ENCODE data around the gene EMSY. TPM values are rescaled to one million over a fixed set of nuclear protein-coding genes. Genes with fewer than 3 reads are reported as not detected.

The EMSY gene
- total RNA-seq, 1 experiment from 2014 or later, result 29.3 TPM

DNA sequence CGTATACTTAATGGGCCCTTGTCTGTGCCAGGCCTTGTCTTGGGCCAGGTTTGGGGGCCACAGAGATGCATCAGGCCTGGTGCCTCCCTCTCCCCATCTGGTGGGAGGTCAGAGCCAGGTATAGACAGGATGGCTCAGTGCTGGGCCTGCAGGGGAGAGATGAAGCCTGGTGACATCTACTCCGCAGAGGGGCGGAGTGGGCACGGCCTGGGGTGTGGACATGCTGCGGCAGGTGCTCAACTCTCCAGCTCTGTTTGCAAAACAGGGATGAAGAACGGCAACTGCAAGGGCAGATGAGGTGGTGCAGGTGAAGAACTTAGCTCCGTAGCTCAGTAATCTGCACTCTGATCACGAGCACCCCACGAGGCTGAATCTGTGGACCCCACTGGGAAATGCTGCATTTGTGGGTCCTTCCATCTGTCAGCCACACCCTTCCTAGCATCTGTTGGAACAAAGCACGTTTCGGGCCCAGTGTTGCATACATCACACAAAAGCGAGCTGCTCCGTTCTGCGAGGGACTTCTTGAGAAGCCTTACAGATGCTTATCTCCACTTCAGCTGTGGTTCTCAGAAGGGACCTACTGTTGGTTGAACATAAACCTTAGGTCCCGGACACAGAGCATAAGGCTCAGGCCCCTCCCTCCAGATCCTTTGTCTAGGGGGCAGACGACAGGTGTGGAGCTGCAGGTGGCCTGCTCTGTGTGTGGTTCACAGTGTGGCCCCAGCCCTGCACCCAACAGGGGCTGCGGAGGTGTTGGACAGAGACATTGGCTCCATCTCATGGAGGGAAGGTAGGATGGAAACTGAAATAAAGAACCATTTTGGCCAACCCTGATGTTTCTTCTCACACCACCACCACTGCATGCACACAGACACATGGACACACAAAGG is 147.5 kb downstream of the EMSY start:
- Histone ChIP-seq H3K14ac (ENCODE audit: insufficient read depth, low read length) (no peak overlapping the region; the same call in 1 of the 2 replicates), H3K23me2 (ENCODE audit: insufficient read length, low read depth, low read length, poor library complexity, severe bottlenecking) (no peaks in the 10 kb centered on the region), H3K4me1 (ENCODE audit: insufficient read depth, low read length) (no peaks in the 10 kb centered on the region), H3K27ac (ENCODE audit: insufficient read length, low read depth, low read length) (no peak overlapping the region), H2BK20ac (ENCODE audit: low read depth, low read length, poor library complexity, severe bottlenecking) (no peak overlapping the region), H2BK15ac (ENCODE audit: low read depth, low read length) (no peak overlapping the region), H4K5ac (ENCODE audit: insufficient read length, low read depth, low read length) (no peak overlapping the region), H3K79me1 (ENCODE audit: insufficient read depth, low read depth, low read length, poor library complexity, severe bottlenecking) (no peaks in the 10 kb centered on the region), H3K23ac (ENCODE audit: insufficient read length, low read depth, low read length) (no peak overlapping the region), H2AK5ac (ENCODE audit: insufficient read length, low read length) (no peak overlapping the region), H2AFZ (ENCODE audit: low read length) (no peak overlapping the region), H3K9ac (ENCODE audit: extremely low read depth, insufficient read length, low read length) (no peak overlapping the region), H3K4me2 (ENCODE audit: insufficient read depth, insufficient read length, low read length) (no peak overlapping the region), H4K20me1 (ENCODE audit: control insufficient read depth, insufficient read depth, insufficient read length) (no peaks in the 10 kb centered on the region), H3K27me3 (ENCODE audit: insufficient read depth, low read length) (no peaks in the 10 kb centered on the region), H3K18ac (ENCODE audit: insufficient read length, low read depth, low read length) (no peak overlapping the region), H3K4ac (ENCODE audit: low read depth, low read length) (no peak overlapping the region), H3K56ac (ENCODE audit: insufficient read length, low read depth, low read length) (no peak overlapping the region), H4K8ac (replicated peaks; ENCODE audit: insufficient read length, low read depth, low read length) (no peak overlapping the region), H2BK120ac (ENCODE audit: low read depth, low read length, poor library complexity, severe bottlenecking) (no peak overlapping the region), H2BK12ac (ENCODE audit: insufficient read length, low read depth, low read length) (no peak overlapping the region), H2BK5ac (ENCODE audit: insufficient read length, low read length) (no peak overlapping the region), H3T11ph (ENCODE audit: low read length) (no peak overlapping the region), H3K9me3 (ENCODE audit: control insufficient read depth, low read depth, low read length) (no peaks in the 10 kb centered on the region), H4K91ac (ENCODE audit: insufficient read length, low read depth, low read length) (no peak overlapping the region), H3K79me2 (ENCODE audit: insufficient read depth, low read length) (no peaks in the 10 kb centered on the region)
- Mint-ChIP-seq H3K9me3 (no peaks in the 10 kb centered on the region), H3K27ac (no peak overlapping the region), H3K4me1 (peaks cover 0 to 7% of the 10 kb centered on the region in 2 experiments; a peak in 2 of 4 replicates), H3K36me3 (ENCODE audit: insufficient read depth in 1 of 3, low read depth in 3 of 3) (no peaks in the 10 kb centered on the region), H3K4me3 (no peak overlapping the region), H3K27me3 (ENCODE audit: low read depth) (peaks cover 2% of the 10 kb centered on the region; the same call in 1 of the 2 replicates)
- WGBS (ENCODE audit: extremely low coverage, insufficient read length, low lambda C conversion rate), result no CpG with 5 or more reads among the region's 17 CpGs
- TF ChIP-seq, protein P1, sequence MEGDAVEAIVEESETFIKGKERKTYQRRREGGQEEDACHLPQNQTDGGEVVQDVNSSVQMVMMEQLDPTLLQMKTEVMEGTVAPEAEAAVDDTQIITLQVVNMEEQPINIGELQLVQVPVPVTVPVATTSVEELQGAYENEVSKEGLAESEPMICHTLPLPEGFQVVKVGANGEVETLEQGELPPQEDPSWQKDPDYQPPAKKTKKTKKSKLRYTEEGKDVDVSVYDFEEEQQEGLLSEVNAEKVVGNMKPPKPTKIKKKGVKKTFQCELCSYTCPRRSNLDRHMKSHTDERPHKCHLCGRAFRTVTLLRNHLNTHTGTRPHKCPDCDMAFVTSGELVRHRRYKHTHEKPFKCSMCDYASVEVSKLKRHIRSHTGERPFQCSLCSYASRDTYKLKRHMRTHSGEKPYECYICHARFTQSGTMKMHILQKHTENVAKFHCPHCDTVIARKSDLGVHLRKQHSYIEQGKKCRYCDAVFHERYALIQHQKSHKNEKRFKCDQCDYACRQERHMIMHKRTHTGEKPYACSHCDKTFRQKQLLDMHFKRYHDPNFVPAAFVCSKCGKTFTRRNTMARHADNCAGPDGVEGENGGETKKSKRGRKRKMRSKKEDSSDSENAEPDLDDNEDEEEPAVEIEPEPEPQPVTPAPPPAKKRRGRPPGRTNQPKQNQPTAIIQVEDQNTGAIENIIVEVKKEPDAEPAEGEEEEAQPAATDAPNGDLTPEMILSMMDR (conservative IDR thresholded peaks at IDR 0.05), result no peak
- DNase-seq, result no peak

Measured in H9 (cell line).